ENCODE data around the gene SPATA6L. TPM values are rescaled to one million over a fixed set of nuclear protein-coding genes. Genes with fewer than 3 reads are reported as not detected.

SPATA6L gene
- total and polyA plus RNA-seq, 9 of the 15 experiments (the other 6 are each of a cell fraction or from before 2014, with no cell fraction given), result 0.03 to 1.00 (median 0.08) TPM; not detected in 4

DNA sequence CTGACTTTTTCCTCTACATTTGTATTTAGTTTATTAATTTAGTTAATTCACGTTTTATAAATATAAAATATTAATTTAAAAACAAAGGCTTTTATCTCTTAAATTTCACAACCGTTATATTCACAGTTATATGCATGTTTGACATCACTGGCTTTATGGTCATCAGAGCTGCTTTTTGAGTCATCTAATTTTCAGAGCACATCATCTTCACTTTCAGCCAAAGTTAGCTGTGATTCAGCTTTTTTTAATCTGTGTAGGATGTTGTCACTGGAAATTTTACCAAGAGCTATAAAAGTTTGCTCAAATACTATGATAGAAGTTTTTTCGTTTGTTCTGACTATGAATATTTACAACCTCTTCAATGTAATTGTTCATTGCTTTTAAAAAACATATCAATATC is 25.5 kb upstream of the SPATA6L start (continued):
- TF ChIP-seq, protein P1, sequence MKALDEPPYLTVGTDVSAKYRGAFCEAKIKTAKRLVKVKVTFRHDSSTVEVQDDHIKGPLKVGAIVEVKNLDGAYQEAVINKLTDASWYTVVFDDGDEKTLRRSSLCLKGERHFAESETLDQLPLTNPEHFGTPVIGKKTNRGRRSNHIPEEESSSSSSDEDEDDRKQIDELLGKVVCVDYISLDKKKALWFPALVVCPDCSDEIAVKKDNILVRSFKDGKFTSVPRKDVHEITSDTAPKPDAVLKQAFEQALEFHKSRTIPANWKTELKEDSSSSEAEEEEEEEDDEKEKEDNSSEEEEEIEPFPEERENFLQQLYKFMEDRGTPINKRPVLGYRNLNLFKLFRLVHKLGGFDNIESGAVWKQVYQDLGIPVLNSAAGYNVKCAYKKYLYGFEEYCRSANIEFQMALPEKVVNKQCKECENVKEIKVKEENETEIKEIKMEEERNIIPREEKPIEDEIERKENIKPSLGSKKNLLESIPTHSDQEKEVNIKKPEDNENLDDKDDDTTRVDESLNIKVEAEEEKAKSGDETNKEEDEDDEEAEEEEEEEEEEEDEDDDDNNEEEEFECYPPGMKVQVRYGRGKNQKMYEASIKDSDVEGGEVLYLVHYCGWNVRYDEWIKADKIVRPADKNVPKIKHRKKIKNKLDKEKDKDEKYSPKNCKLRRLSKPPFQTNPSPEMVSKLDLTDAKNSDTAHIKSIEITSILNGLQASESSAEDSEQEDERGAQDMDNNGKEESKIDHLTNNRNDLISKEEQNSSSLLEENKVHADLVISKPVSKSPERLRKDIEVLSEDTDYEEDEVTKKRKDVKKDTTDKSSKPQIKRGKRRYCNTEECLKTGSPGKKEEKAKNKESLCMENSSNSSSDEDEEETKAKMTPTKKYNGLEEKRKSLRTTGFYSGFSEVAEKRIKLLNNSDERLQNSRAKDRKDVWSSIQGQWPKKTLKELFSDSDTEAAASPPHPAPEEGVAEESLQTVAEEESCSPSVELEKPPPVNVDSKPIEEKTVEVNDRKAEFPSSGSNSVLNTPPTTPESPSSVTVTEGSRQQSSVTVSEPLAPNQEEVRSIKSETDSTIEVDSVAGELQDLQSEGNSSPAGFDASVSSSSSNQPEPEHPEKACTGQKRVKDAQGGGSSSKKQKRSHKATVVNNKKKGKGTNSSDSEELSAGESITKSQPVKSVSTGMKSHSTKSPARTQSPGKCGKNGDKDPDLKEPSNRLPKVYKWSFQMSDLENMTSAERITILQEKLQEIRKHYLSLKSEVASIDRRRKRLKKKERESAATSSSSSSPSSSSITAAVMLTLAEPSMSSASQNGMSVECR (CRISPR knock-in tag; IDR thresholded peaks at IDR 0.05), result no peak
- TF ChIP-seq BMI1 (IDR thresholded peaks at IDR 0.05; ENCODE audit: low read length) (no peak), RBM22 (IDR thresholded peaks at IDR 0.05; ENCODE audit: low read depth, low read length, poor library complexity, severe bottlenecking) (no peak), MAFG (tag; conservative IDR thresholded peaks at IDR 0.05) (no peak), DMBX1 (CRISPR knock-in tag; IDR thresholded peaks at IDR 0.05; ENCODE audit: borderline replicate concordance) (no peak), HMG20A (CRISPR knock-in tag; conservative IDR thresholded peaks at IDR 0.05) (no peak)

GRCh38 chr9:4690144-4690543 is 23.9 kb upstream of the SPATA6L start:
- H3K9ac ChIP-seq (ENCODE audit: insufficient read depth in 1 of 2, low read depth in 2 of 2, low read length in 2 of 2), result no peak overlapping the region

More at GRCh38 chr9:4690144-4690543, 23.9 kb upstream of the SPATA6L start:
- no peak for FAIRE-seq
- WGBS (ENCODE audit: insufficient coverage, low coverage, missing lambda C conversion rate), result 95% methylated on average over 4 of the region's 4 CpGs
- Histone ChIP-seq H3K4me2 (ENCODE audit: insufficient read depth, low read length) (no peak overlapping the region), H3K36me3 (ENCODE audit: control insufficient read depth, insufficient read depth, low read length) (peaks cover 62% of the 10 kb centered on the region; the same call in 2 of the 3 replicates), H3K9me1 (ENCODE audit: control insufficient read depth, insufficient read depth, low read length) (no peaks in the 10 kb centered on the region), H4K20me1 (replicated peaks; ENCODE audit: control insufficient read depth, insufficient read depth, low read length) (no peaks in the 10 kb centered on the region), H3K4me1 (replicated peaks in 1 of 2; ENCODE audit: control insufficient read depth in 2 of 2, insufficient read depth in 2 of 2, low read length in 2 of 2) (peaks cover 3 to 15% of the 10 kb centered on the region in 2 experiments; a peak in 3 of 5 replicates), H3K27me3 (ENCODE audit: control insufficient read depth in 2 of 2, insufficient read depth in 2 of 2, low read length in 2 of 2) (no peaks in the 10 kb centered on the region), H3K4me3 (no peak overlapping the region), H3K79me2 (ENCODE audit: control insufficient read depth, insufficient read depth, low read length) (peaks cover 33% of the 10 kb centered on the region), H3K27ac (ENCODE audit: extremely low read depth, low read depth, low read length) (no peak overlapping the region; the same call in 2 of the 3 replicates), H2AFZ (ENCODE audit: low read depth, low read length) (no peak overlapping the region), H3K9me3 (replicated peaks; ENCODE audit: control insufficient read depth, insufficient read depth, low read depth, low read length) (no peaks in the 10 kb centered on the region)
- CTCF ChIA-PET (ENCODE audit: low intra/inter-chr PET ratio), result no interaction called here
- DNase-seq (ENCODE audit: extremely low read depth in 1 of 4, low spot score in 3 of 4), result no peak
- in situ Hi-C loops (cut with MboI), result no loop called here
- intact Hi-C loops (cut with micrococcal nuclease), result no loop called here
- POLR2A ChIA-PET, result no interaction called here
- no peak for TF ChIP-seq XRCC4 (IDR thresholded peaks at IDR 0.05; ENCODE audit: extremely low read depth, insufficient read depth, insufficient read length)
- ATAC-seq, result no peak
- BruUV-seq (replicated peaks), result no TSS peak

Data from K562 (cell line).